Activated naive CD8-positive, alpha-beta T cell (primary cell): ENCODE results near the gene MOCS2.
"Not testable (repeated sequence)": the region's sequence is repeated elsewhere in the genome, so short reads cannot be mapped to it uniquely, and the experiment has no call there.

ENCODE experiments used
- H3K27ac Mint-ChIP-seq: one replicate; pipeline ENCODE4 v1.8.0; 2021; ENCODE audit warnings: mixed read lengths
- H3K27me3 Mint-ChIP-seq: one replicate; pipeline ENCODE4 v1.8.0; 2021; ENCODE audit warnings: mixed read lengths
- H3K36me3 Mint-ChIP-seq: one replicate; pipeline ENCODE4 v1.8.0; 2021; ENCODE audit warnings: mixed read lengths
- H3K4me1 Mint-ChIP-seq: one replicate; pipeline ENCODE4 v1.8.0; 2021; ENCODE audit warnings: low read depth, mixed read lengths
- H3K4me3 Mint-ChIP-seq: one replicate; pipeline ENCODE4 v1.8.0; 2021; ENCODE audit warnings: mild to moderate bottlenecking, mixed read lengths
- H3K9me3 Mint-ChIP-seq: one replicate; pipeline ENCODE4 v1.8.0; 2021; ENCODE audit warnings: low read depth, mixed read lengths

Gene MOCS2, protein sequence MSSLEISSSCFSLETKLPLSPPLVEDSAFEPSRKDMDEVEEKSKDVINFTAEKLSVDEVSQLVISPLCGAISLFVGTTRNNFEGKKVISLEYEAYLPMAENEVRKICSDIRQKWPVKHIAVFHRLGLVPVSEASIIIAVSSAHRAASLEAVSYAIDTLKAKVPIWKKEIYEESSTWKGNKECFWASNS

DNA sequence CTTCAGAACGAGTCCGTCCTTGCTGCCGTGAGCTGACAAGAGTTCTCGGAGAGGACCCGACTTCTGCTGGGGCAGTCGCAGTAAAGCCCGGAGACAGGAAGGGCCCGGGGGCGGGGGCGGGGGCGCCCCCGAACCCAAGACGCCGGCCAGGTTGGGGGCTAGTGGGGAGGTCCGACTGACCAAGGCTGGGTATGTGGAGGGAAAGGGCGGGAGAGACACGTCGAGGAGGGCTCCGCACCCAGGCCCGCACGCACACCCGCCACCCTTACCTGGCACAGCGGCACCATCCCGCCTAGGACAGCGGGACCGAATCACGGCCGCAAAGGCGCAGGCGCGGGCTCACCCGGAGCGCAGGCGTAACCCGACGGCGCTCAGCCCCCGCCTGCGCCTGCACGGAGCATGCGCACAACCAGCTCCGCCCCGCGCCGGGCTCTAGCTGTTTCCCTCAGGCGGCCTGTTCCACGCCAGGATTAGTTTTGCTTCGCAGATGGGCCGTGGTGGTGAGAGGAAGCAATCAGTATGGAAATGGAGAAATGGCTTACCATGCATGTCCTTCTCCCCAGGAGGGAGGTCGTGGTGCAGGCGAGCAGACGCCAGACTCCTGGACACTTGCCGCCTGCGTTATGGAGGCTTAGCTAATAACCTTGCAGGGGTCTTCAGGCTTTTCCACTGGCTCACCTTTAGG is at the start of gene MOCS2:
Gene MOCS2 (minus strand): TSS at position 315 of the 685 bp plus-strand sequence. CDS start 2,583 bp downstream, outside the sequence.
- no peaks in the 10 kb centered on the region for H3K27me3 Mint-ChIP-seq
- H3K4me1 Mint-ChIP-seq = peaks cover 54% of the 10 kb centered on the region
- peaks cover 12% of the 10 kb centered on the region for H3K36me3 Mint-ChIP-seq
- H3K9me3 Mint-ChIP-seq = no peaks in the 10 kb centered on the region
- H3K27ac Mint-ChIP-seq = peak within 1 kb of the TSS; percentile 92
- peak within 1 kb of the TSS; percentile 98 for H3K4me3 Mint-ChIP-seq

DNA sequence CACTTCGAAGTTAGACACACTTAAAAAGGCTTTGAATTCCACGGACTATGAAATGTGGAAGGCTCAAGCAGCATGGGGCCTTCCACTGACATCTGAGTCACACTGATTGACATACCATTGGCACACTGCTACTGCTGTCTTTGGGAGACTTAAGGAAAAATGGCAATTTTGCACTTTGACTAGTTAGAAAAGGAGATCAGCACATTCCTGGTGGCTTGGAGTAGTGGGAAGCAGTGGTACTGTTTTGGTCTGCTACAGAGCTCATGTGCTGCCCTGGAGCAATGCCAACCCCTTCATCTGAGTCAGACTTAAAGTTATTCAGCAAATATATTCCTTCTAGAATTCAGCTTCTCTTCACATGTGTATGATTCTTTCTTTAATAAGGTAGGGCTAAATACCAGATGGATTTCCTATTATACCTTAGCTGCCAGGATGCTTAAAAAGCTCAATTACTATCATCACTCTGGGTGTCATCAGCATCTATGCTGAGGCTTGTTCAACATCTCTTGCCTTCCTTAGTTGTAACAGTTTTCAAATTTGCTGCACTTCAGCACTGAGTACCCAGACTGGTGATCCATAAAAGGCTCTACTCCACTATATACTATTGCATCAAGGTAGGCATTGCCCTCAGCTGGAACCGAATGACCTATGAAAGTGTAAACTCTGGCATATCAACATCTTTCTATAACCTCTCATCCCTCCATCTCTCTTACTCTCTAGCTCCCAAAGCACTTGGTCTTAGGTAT is 42.3 kb upstream of the MOCS2 start:
- H3K4me1 Mint-ChIP-seq = no peaks in the 10 kb centered on the region
- H3K27ac Mint-ChIP-seq = no peak overlapping the region
- H3K9me3 Mint-ChIP-seq = no peaks in the 10 kb centered on the region
- no peaks in the 10 kb centered on the region for H3K36me3 Mint-ChIP-seq
- H3K27me3 Mint-ChIP-seq = no peaks in the 10 kb centered on the region
- no peak overlapping the region for H3K4me3 Mint-ChIP-seq

DNA sequence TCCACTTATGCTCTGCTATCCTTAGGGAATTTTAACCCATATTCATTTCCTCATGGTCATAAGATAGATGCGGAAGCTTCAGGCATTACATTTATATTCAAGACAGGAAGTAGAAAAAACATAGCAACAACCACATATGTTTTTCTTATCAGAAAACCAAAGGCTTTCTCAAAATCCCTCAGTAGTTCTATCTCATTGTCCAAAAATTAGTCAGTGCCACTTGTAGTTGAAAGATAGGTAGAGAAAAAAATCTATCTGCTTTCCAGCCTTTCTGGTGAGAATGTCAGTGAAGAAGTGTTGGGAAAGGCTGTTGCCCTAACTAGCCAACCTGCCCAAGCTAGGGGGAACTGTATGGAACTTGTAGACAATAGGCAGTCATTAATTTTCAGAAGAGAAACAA is 23.5 kb upstream of the MOCS2 start:
- H3K4me1 Mint-ChIP-seq = no peaks in the 10 kb centered on the region
- H3K9me3 Mint-ChIP-seq = peaks cover 6% of the 10 kb centered on the region
- H3K27me3 Mint-ChIP-seq = peaks cover 3% of the 10 kb centered on the region
- peaks cover 8% of the 10 kb centered on the region for H3K36me3 Mint-ChIP-seq
- no peak overlapping the region for H3K4me3 Mint-ChIP-seq
- no peak overlapping the region for H3K27ac Mint-ChIP-seq

DNA sequence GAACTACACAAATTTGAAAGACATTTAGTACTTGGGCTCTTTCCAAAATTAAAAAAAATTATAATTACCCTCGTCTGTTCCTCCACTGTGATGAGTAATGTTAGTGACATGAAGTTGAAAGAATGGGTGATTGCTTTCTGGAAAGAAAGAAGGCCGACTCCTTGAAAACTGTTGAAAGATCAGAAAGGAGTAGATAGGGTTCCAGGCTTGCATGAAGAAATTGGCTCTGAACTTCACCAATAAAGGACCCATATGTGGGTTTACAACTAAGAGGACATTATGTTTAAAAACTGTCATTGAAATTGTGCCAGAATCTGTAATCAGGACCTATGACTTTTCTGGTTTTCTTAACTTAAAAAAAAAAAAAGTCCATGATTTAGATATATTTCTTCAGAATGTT is 20.7 kb upstream of the MOCS2 start:
- Mint-ChIP-seq H3K4me1 (no peaks in the 10 kb centered on the region), H3K4me3 (no peak overlapping the region), H3K36me3 (peaks cover 8% of the 10 kb centered on the region), H3K27ac (no peak overlapping the region), H3K9me3 (peaks cover 6% of the 10 kb centered on the region), H3K27me3 (peaks cover 4% of the 10 kb centered on the region)

DNA sequence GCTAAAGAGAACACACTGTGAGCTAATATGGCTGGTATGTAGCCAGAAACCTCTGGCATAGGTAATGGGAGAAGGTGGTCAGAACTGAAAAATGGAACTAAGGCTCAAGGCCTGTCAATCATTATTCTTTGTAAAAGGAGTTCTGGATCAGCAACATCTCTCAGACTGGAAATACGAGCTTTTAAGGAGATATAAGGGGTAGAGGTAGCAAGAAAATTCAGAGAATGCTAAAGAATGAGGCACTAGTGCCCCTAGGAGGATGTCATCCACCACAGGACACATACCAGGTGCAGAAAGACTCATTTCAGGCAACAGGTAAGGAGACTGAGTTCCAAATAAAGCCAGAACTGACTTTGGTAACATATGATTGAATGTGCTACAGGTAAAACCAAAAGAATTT is 18.9 kb upstream of the MOCS2 start:
- Mint-ChIP-seq H3K27ac (no peak overlapping the region), H3K4me3 (no peak overlapping the region), H3K27me3 (peaks cover 4% of the 10 kb centered on the region), H3K9me3 (peaks cover 6% of the 10 kb centered on the region), H3K4me1 (no peaks in the 10 kb centered on the region), H3K36me3 (peaks cover 8% of the 10 kb centered on the region)

DNA sequence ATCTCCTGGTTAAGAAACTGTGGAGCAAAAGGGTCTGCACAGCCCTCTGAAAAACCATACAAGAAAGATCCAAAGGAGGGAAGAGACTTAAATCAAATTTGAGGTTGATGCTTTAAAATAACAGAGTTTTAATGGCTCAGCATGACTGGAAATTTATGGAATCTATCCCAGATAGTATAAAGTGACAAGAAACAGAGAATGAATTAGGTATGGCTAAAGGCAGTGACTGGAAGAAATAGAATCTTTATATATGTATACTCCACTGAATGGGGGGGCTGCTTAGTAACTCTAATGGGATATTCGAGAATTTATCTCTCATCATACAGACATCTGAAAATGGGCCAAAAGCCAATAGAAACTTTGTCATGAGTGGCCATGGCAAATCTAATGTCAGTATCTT is 17.6 kb upstream of the MOCS2 start:
- Mint-ChIP-seq H3K27me3 (peaks cover 3% of the 10 kb centered on the region), H3K4me3 (no peak overlapping the region), H3K4me1 (no peaks in the 10 kb centered on the region), H3K9me3 (peaks cover 5% of the 10 kb centered on the region), H3K36me3 (peaks cover 8% of the 10 kb centered on the region), H3K27ac (no peak overlapping the region)

DNA sequence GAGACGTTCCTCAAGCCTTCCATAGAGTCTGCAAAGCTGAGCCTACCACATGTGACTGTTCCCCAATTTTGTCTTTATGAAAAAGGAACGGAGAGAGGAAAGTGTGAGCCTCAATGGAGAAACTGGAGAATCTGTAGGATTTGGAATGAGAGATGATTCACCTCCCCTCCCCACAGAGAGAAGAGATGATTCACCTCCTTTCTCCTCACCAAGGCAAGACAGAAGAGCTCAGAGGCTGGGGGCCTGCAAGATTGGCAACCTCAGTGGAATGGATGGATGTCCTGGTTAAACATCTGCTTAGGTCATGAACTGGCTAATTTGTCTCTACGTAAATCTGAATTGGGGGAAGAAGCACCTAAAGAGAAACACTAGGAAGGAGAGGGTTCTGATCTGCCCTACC is 17.0 kb upstream of the MOCS2 start:
- Mint-ChIP-seq H3K27ac (no peak overlapping the region), H3K4me1 (no peaks in the 10 kb centered on the region), H3K9me3 (no peaks in the 10 kb centered on the region), H3K27me3 (peaks cover 2% of the 10 kb centered on the region), H3K4me3 (no peak overlapping the region), H3K36me3 (peaks cover 8% of the 10 kb centered on the region)

DNA sequence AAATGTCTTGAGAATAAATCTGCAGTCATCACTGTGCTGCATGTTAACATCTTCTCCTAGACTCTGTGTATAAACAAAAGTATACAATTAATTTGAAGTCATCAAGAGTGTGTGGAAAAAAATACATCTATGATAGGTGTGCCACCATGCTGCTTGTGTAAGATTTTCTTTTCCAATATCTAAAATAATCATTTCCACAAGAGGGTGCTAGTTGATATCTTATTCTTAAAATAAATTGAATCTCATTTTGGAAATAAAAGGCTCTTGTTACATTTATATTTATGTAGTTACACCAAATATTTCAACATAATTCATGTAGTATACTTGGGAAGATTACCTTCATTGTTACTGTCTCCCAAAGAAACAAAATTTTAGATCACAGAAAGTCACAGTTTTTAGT is 14.1 kb upstream of the MOCS2 start:
- Mint-ChIP-seq H3K36me3 (peaks cover 4% of the 10 kb centered on the region), H3K27me3 (peaks cover 2% of the 10 kb centered on the region), H3K27ac (no peak overlapping the region), H3K9me3 (no peaks in the 10 kb centered on the region), H3K4me3 (no peak overlapping the region), H3K4me1 (no peaks in the 10 kb centered on the region)

DNA sequence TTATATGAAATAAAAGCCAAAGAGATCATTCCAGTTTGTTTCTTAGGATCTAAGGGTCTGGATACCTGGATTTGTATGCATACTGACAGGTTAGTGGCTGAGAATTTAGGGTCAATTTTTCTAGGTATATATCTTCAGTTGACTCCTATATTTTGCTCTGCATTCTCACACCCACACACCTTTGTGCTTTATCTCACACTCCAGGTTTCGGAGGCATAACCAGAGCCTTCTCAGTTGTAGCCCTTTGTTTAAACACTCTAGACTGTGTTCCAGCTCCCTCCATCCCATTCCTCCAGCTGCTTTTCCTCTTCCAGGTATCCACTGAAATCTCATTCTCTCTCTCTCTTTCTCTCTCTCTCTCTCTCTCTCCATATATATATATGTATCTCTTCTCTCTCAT is 10.6 kb upstream of the MOCS2 start:
- Mint-ChIP-seq H3K9me3 (no peaks in the 10 kb centered on the region), H3K36me3 (no peaks in the 10 kb centered on the region), H3K27ac (no peak overlapping the region), H3K27me3 (no peaks in the 10 kb centered on the region), H3K4me3 (no peak overlapping the region), H3K4me1 (no peaks in the 10 kb centered on the region)

DNA sequence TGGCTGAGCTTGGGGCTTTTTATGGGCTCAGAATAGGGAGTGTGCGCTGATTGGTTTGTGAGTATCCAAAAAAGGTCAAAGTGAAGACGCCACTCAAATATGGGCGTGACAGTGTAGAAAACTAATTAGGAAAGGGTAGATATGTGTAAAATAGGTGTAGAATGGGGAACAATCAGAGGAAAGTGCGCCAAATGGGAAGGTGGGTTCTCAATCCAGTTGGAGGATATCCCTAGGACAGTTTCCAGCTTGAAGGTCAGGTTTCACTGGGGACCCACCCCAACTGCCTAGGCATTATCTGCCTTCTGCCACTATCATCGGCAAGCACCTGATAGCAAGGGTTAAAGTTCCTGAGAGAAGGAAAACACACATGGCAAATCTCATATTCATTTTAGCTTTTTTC is 9.3 kb upstream of the MOCS2 start:
- Mint-ChIP-seq H3K36me3 (no peaks in the 10 kb centered on the region), H3K4me3 (no peak overlapping the region), H3K27me3 (no peaks in the 10 kb centered on the region), H3K9me3 (no peaks in the 10 kb centered on the region), H3K27ac (no peak overlapping the region), H3K4me1 (no peaks in the 10 kb centered on the region)

DNA sequence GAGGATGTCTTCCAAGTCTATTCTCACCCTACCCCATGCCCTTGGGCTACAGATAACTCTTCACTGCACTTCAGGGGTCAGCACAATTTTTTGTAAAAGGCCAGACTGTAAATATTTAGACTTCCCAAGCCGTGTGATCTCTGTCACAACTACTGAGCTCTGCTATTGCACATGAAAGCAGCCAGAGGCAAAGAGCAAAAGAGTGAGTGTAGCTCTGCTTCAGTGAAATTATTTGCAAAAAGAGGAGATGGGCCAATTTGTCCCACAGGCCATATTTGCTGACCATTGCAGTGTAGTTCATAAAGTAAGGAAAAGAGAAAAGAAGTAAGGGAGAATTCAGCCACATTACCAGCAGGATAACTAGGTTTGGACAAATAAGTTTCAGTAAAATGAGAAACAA is 7.0 kb upstream of the MOCS2 start:
- H3K27ac Mint-ChIP-seq = no peak overlapping the region
- H3K36me3 Mint-ChIP-seq = no peaks in the 10 kb centered on the region
- H3K27me3 Mint-ChIP-seq = no peaks in the 10 kb centered on the region
- H3K4me1 Mint-ChIP-seq = no peaks in the 10 kb centered on the region
- H3K9me3 Mint-ChIP-seq = no peaks in the 10 kb centered on the region
- no peak overlapping the region for H3K4me3 Mint-ChIP-seq

DNA sequence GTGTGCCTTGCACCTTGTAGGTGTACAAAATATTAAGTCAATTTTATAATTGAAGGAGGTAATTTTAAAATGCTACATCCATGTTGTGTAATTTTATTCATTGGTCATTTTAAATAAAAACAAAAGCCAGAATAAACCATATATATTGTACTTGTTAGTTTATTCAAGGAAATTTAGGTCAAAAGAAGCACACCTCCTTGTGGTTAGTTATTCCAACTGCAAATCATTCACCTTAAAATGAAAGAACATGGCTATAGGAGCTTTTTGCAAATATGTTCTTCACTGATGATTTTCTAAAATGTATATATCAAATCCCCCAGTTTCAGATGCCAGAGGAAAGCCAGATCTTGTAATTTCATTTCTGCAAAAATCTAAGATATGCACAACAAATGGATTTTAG is 5.4 kb upstream of the MOCS2 start:
- Mint-ChIP-seq H3K36me3 (no peaks in the 10 kb centered on the region), H3K27ac (no peak overlapping the region), H3K4me3 (no peak overlapping the region), H3K27me3 (no peaks in the 10 kb centered on the region), H3K9me3 (no peaks in the 10 kb centered on the region), H3K4me1 (peaks cover 13% of the 10 kb centered on the region)

DNA sequence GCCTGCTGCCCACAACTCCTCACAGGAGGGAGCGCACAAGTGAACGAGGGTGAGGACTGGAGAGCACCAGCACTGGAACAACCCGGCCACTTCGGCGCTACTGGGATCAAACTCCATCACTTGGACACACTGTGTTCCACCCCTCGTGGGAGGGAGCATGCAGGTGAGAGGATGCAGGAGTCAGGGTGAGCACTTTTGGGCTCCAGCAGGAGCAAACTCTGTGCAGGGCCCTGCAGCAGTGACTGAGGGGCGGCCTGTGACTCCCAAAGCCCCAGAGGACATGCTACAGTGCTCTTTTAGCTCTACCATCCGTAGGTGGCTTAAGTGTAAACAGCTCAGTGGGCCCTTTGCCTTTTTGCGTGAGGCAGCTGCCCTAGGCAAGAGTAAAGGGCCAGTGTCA is 4.4 kb upstream of the MOCS2 start:
- no peak overlapping the region for H3K27ac Mint-ChIP-seq
- peaks cover 18% of the 10 kb centered on the region for H3K4me1 Mint-ChIP-seq
- H3K4me3 Mint-ChIP-seq = no peak overlapping the region
- H3K27me3 Mint-ChIP-seq = no peaks in the 10 kb centered on the region
- no peaks in the 10 kb centered on the region for H3K9me3 Mint-ChIP-seq
- no peaks in the 10 kb centered on the region for H3K36me3 Mint-ChIP-seq

DNA sequence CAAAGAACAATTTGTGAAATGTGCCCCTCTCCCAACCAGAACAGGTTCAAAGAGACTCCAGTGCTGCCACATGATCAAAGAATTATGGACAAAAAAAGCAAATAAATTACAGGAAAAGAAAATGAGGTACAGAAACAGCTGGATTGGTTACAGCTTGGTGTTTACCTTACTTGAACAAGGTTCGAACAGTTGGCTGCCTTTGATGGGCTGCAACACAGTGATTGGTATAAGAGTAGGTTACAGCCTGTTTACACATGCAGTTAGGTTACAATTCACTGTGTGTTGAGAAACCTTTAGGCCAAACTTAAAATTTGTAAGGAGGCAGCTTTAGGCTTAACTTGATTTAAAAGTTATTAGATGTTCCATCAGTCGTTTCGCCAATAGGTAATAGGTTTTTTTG is 3.4 kb upstream of the MOCS2 start:
- Mint-ChIP-seq H3K4me3 (no peak overlapping the region), H3K9me3 (no peaks in the 10 kb centered on the region), H3K27ac (peak overlapping the region; percentile 22), H3K27me3 (no peaks in the 10 kb centered on the region), H3K36me3 (no peaks in the 10 kb centered on the region), H3K4me1 (peaks cover 23% of the 10 kb centered on the region)

DNA sequence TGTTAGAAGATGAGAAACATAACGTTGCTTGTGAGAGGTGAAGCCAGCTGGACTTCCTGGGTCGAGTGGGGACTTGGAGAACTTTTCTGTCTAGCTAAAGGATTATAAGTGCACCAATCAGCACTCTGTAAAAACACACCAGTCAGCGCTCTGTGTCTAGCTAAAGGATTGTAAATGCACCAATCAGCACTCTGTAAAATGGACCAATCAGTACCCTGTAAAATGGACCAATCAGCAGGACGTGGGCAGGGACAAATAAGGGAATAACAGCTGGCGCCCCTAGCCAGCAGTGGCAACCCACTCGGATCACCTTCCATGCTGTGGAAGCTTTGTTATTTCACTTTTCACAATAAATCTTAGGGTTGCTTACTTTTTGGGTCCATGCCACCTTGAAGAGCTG is 2.8 kb upstream of the MOCS2 start:
- H3K4me3 Mint-ChIP-seq, H3K9me3 Mint-ChIP-seq, H3K27ac Mint-ChIP-seq, H3K27me3 Mint-ChIP-seq, H3K36me3 Mint-ChIP-seq: not testable (repeated sequence)
- H3K4me1 Mint-ChIP-seq = peaks cover 28% of the 10 kb centered on the region
